Measurements from ENCODE around the gene SRGAP1. TPM values are rescaled to one million over a fixed set of nuclear protein-coding genes. Genes with fewer than 3 reads are reported as not detected.
"Not testable (repeated sequence)": the region's sequence is repeated elsewhere in the genome, so short reads cannot be mapped to it uniquely, and the experiment has no call there.

SRGAP1 gene
- total and polyA plus RNA-seq, 8 donors: 2.5 to 13.3 (median 7.5) TPM

GRCh38 chr12:64160711-64161060, 316.2 kb downstream of the SRGAP1 start:
- H3K4me3 ChIP-seq: no peak overlapping the region
- ATAC-seq (no peak), FAIRE-seq (no peak), DNase-seq (no peak)
- 93 to 94% methylated on average over 2 of the region's 2 CpGs for WGBS, 2 donors
- no peak for TF ChIP-seq CTCF (IDR thresholded peaks at IDR 0.05)
- no peaks in the 10 kb centered on the region for H3K4me1 ChIP-seq
- H3K9me3 ChIP-seq: no peaks in the 10 kb centered on the region
- intact Hi-C loops (cut with DNase I): no loop called here
- no peak overlapping the region for H3K27ac ChIP-seq
- H3K36me3 ChIP-seq: no peaks in the 10 kb centered on the region
- no peaks in the 10 kb centered on the region for H3K27me3 ChIP-seq

- FAIRE-seq; H3K27ac ChIP-seq; H3K36me3 ChIP-seq; ATAC-seq; H3K9me3 ChIP-seq; intact Hi-C loops (cut with DNase I); H3K27me3 ChIP-seq; H3K4me1 ChIP-seq; H3K4me3 ChIP-seq; DNase-seq: not testable (repeated sequence)
- 89 to 90% methylated on average over 3 of the region's 3 CpGs for WGBS, 2 donors
These were observed 322.1 kb downstream of the SRGAP1 start for GRCh38 chr12:64166606-64167005.

GRCh38 chr12:64167041-64167440, 322.5 kb downstream of the SRGAP1 start:
- intact Hi-C loops (cut with DNase I); H3K9me3 ChIP-seq; DNase-seq; H3K4me3 ChIP-seq; H3K4me1 ChIP-seq; FAIRE-seq; H3K27ac ChIP-seq; H3K36me3 ChIP-seq; H3K27me3 ChIP-seq; ATAC-seq: not testable (repeated sequence)
- 94 to 100% methylated on average over 1 of the region's 1 CpG for WGBS, 2 donors

GRCh38 chr12:64170024-64170423, 325.5 kb downstream of the SRGAP1 start:
- Histone ChIP-seq H3K4me3 (no peak overlapping the region), H3K27me3 (no peaks in the 10 kb centered on the region), H3K4me1 (no peaks in the 10 kb centered on the region), H3K36me3 (no peaks in the 10 kb centered on the region), H3K27ac (no peak overlapping the region), H3K9me3 (no peaks in the 10 kb centered on the region)
- TF ChIP-seq CTCF (IDR thresholded peaks at IDR 0.05): no peak
- WGBS, 2 donors: 62 to 63% methylated on average over 3 of the region's 3 CpGs
- intact Hi-C loops (cut with DNase I): no loop called here
- FAIRE-seq (no peak), DNase-seq (no peak), ATAC-seq (no peak)

GRCh38 chr12:64170730-64171129, 326.2 kb downstream of the SRGAP1 start:
- Histone ChIP-seq H3K27me3 (no peaks in the 10 kb centered on the region), H3K9me3 (no peaks in the 10 kb centered on the region), H3K4me1 (no peaks in the 10 kb centered on the region), H3K27ac (no peak overlapping the region), H3K4me3 (no peak overlapping the region), H3K36me3 (no peaks in the 10 kb centered on the region)
- WGBS, 2 donors: 77 to 79% methylated on average over 3 of the region's 3 CpGs
- ATAC-seq (no peak), FAIRE-seq (no peak), DNase-seq (no peak)
- no peak for TF ChIP-seq CTCF (IDR thresholded peaks at IDR 0.05)
- intact Hi-C loops (cut with DNase I): no loop called here

- no peak for FAIRE-seq
These were observed 327.2 kb downstream of the SRGAP1 start for GRCh38 chr12:64171715-64172114.

More at GRCh38 chr12:64171715-64172114, 327.2 kb downstream of the SRGAP1 start:
- ATAC-seq: no peak
- WGBS, 2 donors: 89 to 97% methylated on average over 1 of the region's 1 CpG
- H3K4me3 ChIP-seq: no peak overlapping the region
- TF ChIP-seq CTCF (IDR thresholded peaks at IDR 0.05): no peak
- DNase-seq: no peak
- no peaks in the 10 kb centered on the region for H3K36me3 ChIP-seq
- no peaks in the 10 kb centered on the region for H3K4me1 ChIP-seq
- no peaks in the 10 kb centered on the region for H3K27me3 ChIP-seq
- H3K27ac ChIP-seq: no peak overlapping the region
- no peaks in the 10 kb centered on the region for H3K9me3 ChIP-seq
- intact Hi-C loops (cut with DNase I): no loop called here
